ENCODE data around the gene PPP1R3A. TPM values are rescaled to one million over a fixed set of nuclear protein-coding genes. Genes with fewer than 3 reads are reported as not detected.

Gene PPP1R3A
- total and polyA plus RNA-seq, 2 of the 4 experiments (the other 2 are of a cell fraction), result not detected

GRCh38 chr7:113890331-113891030 lies 28.3 kb downstream of the PPP1R3A start (continued):
- TF ChIP-seq MAFK (IDR thresholded peaks at IDR 0.05; ENCODE audit: low read depth, low read length), result no peak

- Histone ChIP-seq H3K36me3 (ENCODE audit: control insufficient read depth, insufficient read depth, low read length) (no peaks in the 10 kb centered on the region), H4K20me1 (ENCODE audit: insufficient read depth, low read length) (no peaks in the 10 kb centered on the region), H3K9ac (ENCODE audit: low read depth, low read length) (no peak overlapping the region), H2BK15ac (ENCODE audit: low read depth, low read length) (no peak overlapping the region), H2AK9ac (replicated peaks; ENCODE audit: low read depth, low read length, poor library complexity) (no peak overlapping the region), H4K91ac (ENCODE audit: insufficient read depth, low read depth, low read length) (no peak overlapping the region), H3K9me3 (ENCODE audit: control insufficient read depth, insufficient read depth, low read length) (no peaks in the 10 kb centered on the region), H2AK5ac (ENCODE audit: low read depth, low read length) (no peak overlapping the region), H3K18ac (ENCODE audit: low read depth, low read length) (no peak overlapping the region), H3K56ac (ENCODE audit: extremely low read depth, insufficient read depth, low read length) (no peak overlapping the region), H3K4me1 (ENCODE audit: control insufficient read depth, insufficient read depth, low read length) (no peaks in the 10 kb centered on the region), H2BK120ac (ENCODE audit: low read depth, low read length) (no peak overlapping the region), H3K4me3 (ENCODE audit: insufficient read depth, low read depth, low read length) (no peak overlapping the region), H3K14ac (replicated peaks; ENCODE audit: low read depth, low read length) (no peak overlapping the region), H3K9me1 (ENCODE audit: insufficient read depth, low read length) (no peaks in the 10 kb centered on the region), H3K79me1 (ENCODE audit: low read depth in 1 of 2, low read length in 2 of 2) (no peaks in the 10 kb centered on the region), H4K8ac (ENCODE audit: low read depth in 2 of 2, low read length in 2 of 2) (no peak overlapping the region), H3K23ac (ENCODE audit: low read depth, low read length) (no peak overlapping the region), H3K4me2 (ENCODE audit: low read depth, low read length) (no peak overlapping the region), H3K27ac (ENCODE audit: insufficient read depth, low read length) (no peak overlapping the region), H3K27me3 (ENCODE audit: control insufficient read depth, insufficient read depth, low read length) (no peaks in the 10 kb centered on the region), H2BK20ac (ENCODE audit: low read depth, low read length) (no peak overlapping the region), H2AFZ (replicated peaks; ENCODE audit: low read length, poor library complexity) (no peak overlapping the region), H2BK5ac (ENCODE audit: low read depth, low read length, poor library complexity, severe bottlenecking) (no peak overlapping the region), H3K4ac (ENCODE audit: low read depth, low read length) (no peak overlapping the region), H4K5ac (ENCODE audit: low read depth, low read length) (no peak overlapping the region)
- in situ Hi-C loops (cut with MboI; ENCODE audit: low sequenced_read_pairs), result no loop called here
- WGBS, 2 experiments (ENCODE audit: extremely low coverage in 2 of 2, insufficient read length in 1 of 2), result no CpG with 5 or more reads among the region's 1 CpG
- dilution Hi-C loops (cut with HindIII; ENCODE audit: low sequenced_read_pairs, unreplicated experiment), result no loop called here
- ChIA-PET CTCF (no interaction called here), POLR2A (ENCODE audit: unreplicated experiment) (no interaction called here)
- ATAC-seq (ENCODE audit: low read depth) (no peak), DNase-seq (no peak)
- BruUV-seq (replicated peaks), result no TSS peak
- intact Hi-C loops (cut with micrococcal nuclease), result no loop called here
- TF ChIP-seq, protein P1, sequence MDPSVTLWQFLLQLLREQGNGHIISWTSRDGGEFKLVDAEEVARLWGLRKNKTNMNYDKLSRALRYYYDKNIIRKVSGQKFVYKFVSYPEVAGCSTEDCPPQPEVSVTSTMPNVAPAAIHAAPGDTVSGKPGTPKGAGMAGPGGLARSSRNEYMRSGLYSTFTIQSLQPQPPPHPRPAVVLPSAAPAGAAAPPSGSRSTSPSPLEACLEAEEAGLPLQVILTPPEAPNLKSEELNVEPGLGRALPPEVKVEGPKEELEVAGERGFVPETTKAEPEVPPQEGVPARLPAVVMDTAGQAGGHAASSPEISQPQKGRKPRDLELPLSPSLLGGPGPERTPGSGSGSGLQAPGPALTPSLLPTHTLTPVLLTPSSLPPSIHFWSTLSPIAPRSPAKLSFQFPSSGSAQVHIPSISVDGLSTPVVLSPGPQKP (IDR thresholded peaks at IDR 0.05; ENCODE audit: borderline replicate concordance, low read depth, low read length), result no peak
- no peak for TF ChIP-seq CHD1 (IDR thresholded peaks at IDR 0.05; ENCODE audit: low read depth, low read length)
These were observed 35.7 kb downstream of the PPP1R3A start for GRCh38 chr7:113883096-113883495.

Data from IMR-90 (cell line).